UCSD-AML1 (cell line): ENCODE measurements around the gene FDXR.

ENCODE experiments used
- DNase-seq: peaks from one replicate; lab custom pipeline; 2025; ENCODE audit not compliant: unreplicated experiment; lab: John Stamatoyannopoulos, UW

FDXR gene

GRCh38 chr17:74839990-74840852 lies 32.6 kb downstream of the FDXR start:
- DNase-seq, result no peak

DNA sequence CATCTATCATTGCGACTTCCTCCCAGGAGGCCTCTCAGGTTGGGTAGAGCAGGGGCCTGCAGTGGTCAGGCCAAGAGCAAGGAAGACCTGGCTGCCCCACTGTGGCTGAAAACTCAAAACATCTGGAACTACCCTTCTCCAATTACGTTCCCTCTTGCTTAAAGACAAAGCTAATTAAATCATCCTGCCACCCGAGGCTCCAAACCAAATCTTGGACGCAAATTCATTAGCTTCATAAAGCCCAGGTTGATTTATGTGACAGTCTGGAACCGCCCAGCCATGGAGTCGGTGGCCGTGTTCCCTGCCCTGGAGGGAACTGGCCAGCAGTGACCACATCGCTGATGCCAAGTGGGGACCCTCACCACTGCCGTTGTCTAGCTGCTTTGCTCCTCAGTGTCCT lies 34.5 kb downstream of the FDXR start:
- no peak for DNase-seq

DNA sequence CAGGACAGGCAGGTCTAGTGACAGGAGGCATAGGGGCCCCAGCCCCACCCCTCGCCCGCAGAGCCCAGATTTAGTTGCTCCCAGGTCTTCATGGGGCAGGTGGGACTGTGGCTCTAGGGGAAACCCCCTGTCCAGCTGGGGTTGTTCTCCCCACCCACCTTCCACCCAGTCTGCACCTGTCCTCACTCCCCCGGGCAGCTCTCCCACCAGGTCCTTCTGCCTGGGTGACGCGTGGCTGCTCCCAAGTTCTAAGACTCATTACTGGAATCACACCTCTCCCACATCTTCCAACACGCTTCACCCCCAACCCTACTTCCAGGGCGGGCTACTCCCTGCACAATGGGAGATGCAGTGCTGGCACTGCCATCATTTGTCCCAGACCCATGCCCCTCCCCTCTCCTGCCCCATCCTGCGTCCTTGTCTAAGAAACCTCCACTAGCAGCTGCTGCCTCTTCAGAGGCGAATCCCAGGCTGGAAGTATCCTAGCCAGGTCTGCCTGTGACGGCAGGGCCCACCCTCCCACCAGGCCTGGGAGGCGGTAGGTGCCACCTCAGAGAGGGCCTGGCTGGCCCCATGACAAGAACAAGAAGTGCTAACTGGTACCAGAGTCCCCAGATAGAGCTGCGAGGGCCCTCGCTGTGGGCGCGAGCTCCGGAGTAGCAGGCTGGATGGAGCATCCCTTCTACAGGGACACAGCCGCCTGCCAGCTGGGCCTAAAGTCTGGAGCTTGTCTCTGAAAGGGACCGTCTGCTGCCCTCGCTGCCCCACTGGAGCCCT lies 35.9 kb downstream of the FDXR start:
- no peak for DNase-seq

GRCh38 chr17:74836191-74836590 lies 36.6 kb downstream of the FDXR start:
- DNase-seq, result no peak

DNA sequence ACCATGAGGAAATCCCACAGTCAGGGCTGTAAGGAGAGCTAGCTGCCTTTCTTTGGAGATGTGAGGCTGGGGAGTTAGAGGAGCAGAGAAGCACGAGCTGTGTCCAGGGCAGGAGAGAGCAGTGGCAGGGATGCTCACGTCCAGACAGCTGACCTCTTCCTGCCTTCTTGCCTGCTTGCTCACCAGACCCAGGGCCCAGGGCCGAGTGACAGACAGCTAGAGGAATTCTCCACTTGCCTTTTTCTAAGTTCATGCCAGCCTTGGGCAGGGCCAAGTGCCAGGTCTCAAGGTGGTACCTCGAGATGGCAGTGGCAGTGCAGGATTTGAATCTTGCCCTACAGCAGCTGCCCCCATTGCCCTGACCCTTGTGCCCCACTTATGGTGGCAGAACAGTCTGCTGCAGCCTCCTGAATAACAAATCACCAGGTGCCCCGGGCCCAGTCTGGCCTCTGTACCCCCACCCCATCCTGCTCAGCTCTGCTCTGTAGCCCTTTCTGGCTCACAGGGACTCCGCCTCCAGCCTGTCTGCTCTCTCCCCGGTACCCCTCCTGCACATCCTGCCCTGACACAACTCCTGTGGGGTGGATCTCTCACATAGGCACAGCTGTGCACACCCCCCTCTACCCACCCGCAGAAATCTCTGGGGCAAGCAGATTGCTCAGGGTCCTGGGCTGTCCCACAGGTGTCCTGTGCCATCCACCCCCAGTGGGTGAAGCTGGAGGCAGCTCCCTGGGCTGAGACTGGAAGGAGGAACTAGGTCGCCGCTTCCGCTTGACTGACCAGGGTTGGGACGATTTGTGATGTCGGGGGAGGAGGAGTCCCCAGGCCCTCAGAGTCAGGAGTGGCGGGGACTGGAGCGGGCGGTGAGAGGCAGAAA lies 39.1 kb downstream of the FDXR start:
- peak; percentile 27 for DNase-seq

GRCh38 chr17:74832421-74832820 lies 40.4 kb downstream of the FDXR start:
- DNase-seq, result no peak

DNA sequence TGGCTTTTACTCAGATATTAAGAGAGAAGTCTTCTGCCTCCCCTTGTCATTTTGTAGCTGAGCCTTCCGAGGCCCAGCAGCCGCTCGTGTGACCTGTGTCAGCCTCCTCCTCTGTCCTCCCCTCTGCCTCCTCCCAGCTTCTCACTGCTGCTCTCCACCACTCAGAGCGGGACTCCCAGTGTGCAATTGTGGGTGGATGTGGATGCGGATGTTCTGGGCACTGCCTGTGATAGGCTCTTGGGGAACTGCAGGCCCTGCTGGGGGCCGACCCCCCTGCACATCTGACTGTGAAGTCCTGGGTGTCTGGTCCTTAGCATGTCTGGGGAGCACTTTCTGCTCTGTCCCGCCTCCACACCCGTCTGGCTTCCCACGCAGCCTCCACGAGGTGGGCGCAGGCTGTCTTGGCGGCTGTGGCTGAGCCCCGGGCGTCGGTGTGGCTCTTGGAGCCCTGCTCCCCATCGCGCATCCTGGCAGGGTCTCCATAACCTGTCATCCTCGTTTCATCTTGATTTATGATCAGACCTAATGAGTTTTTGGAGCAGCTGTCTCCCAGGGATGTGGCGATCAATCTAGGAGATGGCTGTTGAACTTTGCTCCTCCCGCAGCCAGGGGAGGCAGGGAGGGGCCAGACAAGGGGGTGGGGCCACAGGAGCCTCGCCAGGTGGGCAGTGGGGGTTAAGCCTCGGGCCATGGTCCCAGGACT lies 41.2 kb downstream of the FDXR start:
- DNase-seq, result no peak

DNA sequence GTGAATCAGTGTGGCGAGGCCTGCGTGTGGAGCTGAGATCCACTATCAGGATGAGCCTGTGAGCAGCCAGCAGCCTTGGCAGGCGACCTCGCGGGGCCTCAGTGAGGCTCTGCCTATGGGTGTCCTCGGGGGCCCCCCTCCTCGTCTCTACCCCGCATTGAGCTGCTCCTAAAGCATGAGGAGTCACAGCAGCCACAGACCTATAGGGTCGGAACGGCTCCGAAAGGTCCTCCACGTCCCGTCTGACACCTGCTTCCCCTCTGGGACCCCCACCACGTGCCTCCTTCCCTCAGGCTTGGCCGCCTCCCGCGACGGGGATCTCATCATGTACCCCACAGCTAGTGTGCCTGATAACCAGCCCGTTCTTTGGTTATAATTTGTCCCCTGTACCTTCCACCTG lies 41.9 kb downstream of the FDXR start:
- no peak for DNase-seq

DNA sequence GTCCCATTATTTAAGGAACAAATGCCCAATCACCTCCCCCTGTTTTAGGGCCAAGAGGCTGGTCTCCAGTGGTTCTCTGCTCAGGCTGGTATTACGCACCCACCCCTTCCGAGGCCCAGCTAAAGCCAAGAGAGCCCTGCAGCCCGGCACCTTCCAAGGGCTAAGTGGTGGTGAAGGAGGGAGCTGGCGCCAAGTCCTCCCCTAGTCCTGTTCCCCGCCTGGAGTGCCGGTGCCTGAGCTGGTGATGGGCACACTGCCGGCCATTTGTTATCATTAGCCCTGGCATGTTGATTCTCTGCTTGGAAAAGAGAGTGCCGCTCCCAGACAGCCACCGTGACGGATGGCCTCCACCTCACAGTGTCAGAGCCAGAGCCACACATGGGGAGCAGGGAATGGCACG lies 45.0 kb downstream of the FDXR start:
- DNase-seq, result no peak

DNA sequence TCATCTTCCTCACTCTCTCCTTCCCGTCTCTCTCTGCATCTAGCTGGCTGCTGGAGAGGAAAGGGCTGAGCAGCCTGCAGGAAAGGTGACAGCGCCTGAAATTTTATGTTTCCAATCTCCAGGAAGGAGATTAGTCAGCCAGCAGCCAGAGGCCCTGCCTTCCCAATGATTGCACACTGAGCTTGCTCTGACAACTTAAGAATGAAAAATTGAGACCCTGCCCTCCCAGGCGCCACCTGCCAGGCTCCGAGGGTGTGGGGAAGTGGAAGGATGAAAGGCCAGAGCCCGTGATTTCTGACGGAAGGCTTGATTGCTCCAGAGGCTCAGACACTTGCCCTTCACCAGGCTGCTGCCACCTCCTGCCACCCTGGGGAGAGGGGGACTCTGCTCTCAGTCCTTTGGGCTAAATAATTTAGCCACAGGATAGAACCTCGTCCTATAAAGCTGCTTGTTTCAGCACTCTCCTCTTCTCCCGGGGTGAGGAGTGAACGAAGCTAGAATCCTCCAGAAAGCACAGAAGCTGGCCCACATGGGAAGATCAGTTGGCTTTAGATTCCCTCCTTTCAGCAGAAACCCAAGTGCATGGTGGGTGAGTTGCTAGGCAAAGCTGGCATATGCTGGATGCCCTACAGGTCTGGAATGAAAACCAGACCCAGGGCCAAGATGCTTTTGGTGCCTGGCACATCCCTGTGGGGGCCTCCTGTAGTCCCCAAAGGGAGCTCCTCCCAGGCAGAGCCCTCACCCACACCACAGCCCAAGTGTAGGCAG lies 46.7 kb downstream of the FDXR start:
- no peak for DNase-seq

DNA sequence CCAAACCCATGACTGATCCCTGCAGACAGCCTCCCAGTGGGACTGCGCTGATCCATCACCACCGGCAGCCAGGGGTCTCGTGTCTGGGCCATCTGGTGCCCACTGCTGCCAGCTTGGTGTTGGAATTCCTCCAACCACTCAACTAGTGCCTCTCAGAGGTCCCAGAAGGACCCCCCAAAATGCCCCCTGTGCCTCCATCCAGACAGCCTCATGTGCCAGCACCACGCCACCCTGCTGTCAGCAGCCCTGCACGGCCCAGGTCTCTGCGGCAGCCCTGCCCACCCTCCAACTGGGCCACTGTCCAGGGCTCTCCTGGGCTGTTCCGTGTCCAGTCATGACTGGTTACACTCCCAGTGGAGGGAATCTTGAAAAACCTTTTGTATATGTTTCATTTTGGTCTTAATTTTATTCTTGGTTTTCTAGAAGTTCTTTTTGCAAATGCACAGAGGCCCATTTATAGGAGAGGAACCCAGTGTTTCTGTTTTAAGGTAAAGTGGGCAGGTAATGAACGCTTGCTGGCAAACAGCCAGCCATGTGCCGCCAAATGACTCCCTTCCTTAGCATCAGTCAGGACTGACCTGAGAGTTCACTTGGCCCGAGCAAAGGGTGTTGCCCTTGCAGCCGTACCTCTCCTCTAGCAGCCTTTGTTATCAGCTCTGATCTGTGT lies 47.7 kb downstream of the FDXR start:
- DNase-seq, result no peak

DNA sequence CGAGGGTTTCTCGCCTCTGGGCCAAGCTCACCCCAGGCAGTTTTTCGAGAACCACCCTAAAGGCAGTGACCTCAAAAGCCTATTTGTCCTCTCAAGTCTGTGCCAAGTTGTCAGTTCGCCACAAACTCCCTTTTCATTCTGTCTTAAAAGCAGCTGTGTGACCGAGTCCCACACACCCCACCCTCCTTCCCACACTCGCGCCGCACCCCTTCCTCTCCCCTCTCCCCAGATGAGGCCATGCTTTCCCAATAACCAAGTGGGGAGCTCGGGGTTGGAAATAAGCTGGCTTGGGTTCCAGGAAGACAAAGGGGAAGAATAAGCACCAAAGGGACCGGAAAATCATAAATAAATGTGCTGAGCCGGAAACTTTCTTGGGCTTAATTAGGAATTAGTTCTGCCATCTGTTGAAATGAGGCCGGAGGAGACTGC lies 49.8 kb downstream of the FDXR start:
- DNase-seq, result no peak

DNA sequence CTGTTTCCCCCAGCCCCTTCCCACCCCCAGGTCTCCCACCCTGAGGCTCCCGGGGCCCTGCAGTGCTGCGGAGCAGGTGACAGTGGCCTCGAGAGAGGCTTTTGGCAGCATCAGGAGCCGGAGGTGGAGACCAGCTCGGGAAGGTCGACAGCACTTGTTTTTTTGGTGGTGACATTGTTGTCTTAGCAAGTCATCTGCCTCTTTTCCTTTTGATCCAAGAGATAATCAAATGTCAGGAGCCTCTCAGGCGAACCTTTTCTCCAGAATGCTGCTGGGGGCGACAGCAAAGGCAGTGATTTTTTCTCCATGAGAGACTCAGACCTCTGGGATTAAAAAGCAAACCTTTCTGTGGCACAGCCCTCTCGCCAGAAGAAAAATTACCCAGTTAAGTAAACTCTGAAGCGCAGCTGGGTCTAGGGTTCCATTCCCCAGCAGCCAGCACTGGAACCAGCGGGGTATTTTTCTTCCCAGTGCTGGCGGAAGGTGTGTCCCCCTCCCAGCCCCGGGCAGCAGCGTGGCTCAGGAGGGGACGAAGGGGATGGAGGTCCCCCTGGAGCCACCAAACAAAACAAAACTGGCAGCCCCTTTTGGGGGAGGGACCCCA lies 50.4 kb downstream of the FDXR start:
- no peak for DNase-seq

GRCh38 chr17:74821655-74822334 lies 51.0 kb downstream of the FDXR start:
- no peak for DNase-seq

- no peak for DNase-seq
Measured at GRCh38 chr17:74819801-74820436, 52.9 kb downstream of the FDXR start.

GRCh38 chr17:74818291-74818938 lies 54.4 kb downstream of the FDXR start:
- no peak for DNase-seq

GRCh38 chr17:74816905-74817620 lies 55.7 kb downstream of the FDXR start:
- DNase-seq, result no peak
